ENCODE data around the gene MAN1A2.

DNA sequence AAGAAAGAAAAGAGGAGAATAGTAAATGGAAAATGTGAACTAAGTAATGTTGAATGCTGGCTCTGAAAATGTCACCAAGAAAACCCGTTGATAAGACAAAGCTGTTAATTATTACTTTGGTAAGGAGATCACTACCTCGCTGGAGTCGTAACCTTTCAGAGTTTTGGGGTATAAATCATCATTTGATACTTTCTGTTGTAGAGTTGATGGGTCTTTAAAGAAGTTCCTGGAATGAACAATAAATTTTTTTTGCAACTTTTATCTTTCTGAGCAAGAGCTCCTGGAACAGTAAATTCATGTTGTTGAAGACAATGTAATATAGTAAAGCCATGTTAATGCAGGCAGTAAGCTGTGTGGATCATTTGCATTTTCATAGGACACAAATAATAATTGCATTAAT is 46.2 kb downstream of the MAN1A2 start:
- TF ChIP-seq, protein P1, sequence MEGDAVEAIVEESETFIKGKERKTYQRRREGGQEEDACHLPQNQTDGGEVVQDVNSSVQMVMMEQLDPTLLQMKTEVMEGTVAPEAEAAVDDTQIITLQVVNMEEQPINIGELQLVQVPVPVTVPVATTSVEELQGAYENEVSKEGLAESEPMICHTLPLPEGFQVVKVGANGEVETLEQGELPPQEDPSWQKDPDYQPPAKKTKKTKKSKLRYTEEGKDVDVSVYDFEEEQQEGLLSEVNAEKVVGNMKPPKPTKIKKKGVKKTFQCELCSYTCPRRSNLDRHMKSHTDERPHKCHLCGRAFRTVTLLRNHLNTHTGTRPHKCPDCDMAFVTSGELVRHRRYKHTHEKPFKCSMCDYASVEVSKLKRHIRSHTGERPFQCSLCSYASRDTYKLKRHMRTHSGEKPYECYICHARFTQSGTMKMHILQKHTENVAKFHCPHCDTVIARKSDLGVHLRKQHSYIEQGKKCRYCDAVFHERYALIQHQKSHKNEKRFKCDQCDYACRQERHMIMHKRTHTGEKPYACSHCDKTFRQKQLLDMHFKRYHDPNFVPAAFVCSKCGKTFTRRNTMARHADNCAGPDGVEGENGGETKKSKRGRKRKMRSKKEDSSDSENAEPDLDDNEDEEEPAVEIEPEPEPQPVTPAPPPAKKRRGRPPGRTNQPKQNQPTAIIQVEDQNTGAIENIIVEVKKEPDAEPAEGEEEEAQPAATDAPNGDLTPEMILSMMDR (IDR thresholded peaks at IDR 0.05), result no peak
- TF ChIP-seq POLR2A (IDR thresholded peaks at IDR 0.05), result no peak

All from uterus (tissue), 2 donors.